Stimulated activated CD8-positive, alpha-beta memory T cell treated with anti-CD3 and anti-CD28 coated beads, Interleukin-15, amount 100 ng/mL, for 1 hour (primary cell): Measurements from ENCODE around the gene ANKRD9.

Experiments used
- DNase-seq: peaks from one replicate; pipeline ENCODE4 v3.0.0-alpha.2; 2020; ENCODE audit warnings: low read depth

ANKRD9 gene

DNA sequence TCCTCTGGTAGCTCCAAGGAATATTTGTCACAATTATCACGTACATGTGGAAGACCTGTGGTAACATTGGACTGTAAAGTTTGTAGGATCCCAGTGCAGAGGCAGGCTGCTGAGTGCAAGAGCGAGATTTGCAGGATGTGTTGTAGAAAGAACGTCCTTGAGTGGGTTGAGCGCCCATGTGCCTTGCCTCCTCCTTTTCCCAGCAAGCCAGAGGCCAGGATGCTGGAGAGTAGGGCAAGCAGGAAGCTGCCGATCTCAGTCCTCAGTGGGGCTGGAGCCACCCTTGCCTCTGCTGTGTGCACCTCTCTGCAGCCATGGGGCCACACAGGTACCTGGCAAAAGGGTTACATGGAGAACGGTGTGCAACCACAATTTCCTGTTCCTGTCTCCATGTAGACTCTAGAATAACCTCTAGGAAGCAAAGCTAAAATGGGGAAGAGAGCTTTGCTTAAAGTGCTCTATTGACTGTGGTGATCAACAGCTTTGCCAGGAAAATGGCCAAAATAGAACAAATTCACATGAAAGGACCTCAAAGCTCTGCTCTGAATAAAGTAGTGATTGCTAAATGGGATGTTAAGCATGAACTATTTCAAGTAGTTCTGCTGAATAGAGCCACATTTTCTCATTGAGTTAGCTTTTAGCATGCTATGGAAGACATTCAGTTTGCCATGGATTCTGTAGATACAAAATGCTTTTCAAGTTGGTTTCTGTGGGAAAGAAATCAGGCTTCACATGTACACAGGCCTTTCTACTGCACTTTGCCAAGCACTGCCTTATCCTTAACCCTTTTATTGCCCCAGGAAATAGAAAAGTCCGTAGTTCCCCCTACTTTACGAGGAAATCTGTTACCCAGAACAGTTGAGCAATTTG is 37.4 kb downstream of the ANKRD9 start:
- DNase-seq: no peak

DNA sequence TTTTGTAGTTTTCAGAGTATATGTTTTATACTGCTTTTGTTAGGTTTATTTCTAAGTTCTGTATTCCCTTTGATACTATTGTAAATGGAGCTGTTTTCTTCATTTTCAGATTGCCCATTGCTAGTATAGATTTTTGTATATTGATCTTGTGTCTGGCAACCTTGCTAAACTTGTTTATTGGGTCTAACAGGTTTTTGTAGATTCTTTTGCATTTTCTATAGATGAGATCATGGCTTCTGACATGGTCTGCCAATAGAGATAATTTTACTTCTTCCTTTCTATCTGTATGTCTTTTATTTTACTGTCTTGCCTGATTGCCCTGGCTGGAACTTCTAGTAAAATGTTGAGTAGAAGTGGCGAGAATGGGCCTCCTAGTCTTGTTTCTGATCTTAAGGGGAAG is 40.3 kb downstream of the ANKRD9 start:
- no peak for DNase-seq

- no peak for DNase-seq
These were observed 44.7 kb downstream of the ANKRD9 start for GRCh38 chr14:102464846-102465341.

- no peak for DNase-seq
These were observed 45.6 kb downstream of the ANKRD9 start for GRCh38 chr14:102464006-102464405.

- DNase-seq: no peak
These were observed 47.2 kb downstream of the ANKRD9 start for GRCh38 chr14:102462391-102462790.

DNA sequence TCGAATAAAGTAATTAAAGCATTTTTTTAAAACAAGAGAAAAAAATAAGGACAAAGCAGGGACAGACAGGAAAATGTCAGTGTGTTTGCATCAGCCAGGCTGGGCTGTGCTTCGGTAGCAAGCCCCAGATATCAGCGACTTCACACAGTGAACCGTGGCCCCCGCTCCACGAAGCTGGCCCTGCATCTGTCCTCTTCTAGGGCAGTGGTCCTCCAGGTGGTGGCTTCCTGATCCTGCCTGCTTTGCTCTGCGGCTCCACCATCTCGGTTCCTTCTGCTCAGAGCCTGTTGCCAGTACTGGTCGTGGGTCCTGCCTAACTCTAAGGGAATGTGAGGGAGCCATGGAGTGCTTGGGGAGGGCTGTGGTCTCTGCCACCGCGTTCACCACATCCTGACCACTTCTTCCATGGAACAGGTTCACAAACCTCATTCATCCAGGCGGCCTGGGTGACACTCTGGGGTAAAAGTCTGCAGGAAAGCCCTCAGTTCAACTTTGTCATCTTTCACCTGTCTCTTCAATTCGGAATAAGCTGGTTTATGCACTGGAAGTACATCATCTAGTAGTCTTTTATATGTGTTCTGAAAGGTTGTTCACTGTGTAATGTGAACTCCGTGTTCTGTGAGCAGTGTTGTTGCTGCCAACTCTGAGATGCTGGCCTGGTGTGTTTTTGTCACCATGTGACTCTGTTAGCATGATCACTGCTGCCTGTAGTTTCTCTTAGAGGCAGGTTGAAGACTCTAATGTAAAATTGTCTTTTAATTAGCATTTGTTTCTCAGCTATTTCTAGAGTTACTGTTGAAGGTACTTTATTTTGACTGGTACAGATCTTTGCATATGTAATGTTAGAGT is 47.9 kb downstream of the ANKRD9 start:
- DNase-seq: no peak

GRCh38 chr14:102457509-102457908 is 52.1 kb downstream of the ANKRD9 start:
- DNase-seq: no peak

DNA sequence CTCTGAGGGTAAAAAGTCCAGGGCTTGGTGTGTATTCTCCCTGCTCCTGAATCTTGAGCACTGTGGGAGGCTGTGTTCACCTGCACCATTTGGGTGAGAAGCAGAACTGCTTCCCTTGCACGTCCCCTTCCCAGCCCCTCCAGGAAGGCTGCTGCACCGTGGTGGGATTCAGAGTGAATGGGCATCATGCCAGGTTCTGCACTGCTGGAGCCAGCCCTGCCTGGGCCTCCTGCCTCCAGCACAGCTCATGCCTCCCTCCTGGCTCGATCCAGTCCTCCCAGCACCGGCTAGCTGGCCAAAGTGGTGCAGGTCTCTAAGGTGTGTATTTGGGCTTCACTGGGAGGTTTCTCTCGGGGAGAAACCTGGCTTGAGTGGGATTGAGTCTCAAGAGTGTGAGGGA is 54.9 kb downstream of the ANKRD9 start:
- DNase-seq: no peak

- DNase-seq: no peak
These were observed 57.3 kb downstream of the ANKRD9 start for GRCh38 chr14:102452302-102452701.
